ENCODE results near the gene PRRG4. TPM values are rescaled to one million over a fixed set of nuclear protein-coding genes. Genes with fewer than 3 reads are reported as not detected.
"Not testable (repeated sequence)": the region's sequence is repeated elsewhere in the genome, so short reads cannot be mapped to it uniquely, and the experiment has no call there.

The PRRG4 gene
- total RNA-seq, 1 donor from 2014 or later: 3.0 TPM

- intact Hi-C loops (cut with DNase I): no loop called here
- H3K27ac ChIP-seq: no peak overlapping the region
- no peak for TF ChIP-seq CTCF (IDR thresholded peaks at IDR 0.05)
Observed at GRCh38 chr11:32821917-32822560, 7.7 kb upstream of the PRRG4 start.

GRCh38 chr11:32823617-32824016 is 6.1 kb upstream of the PRRG4 start:
- intact Hi-C loops (cut with DNase I); H3K4me3 ChIP-seq; H3K36me3 ChIP-seq; H3K9me3 ChIP-seq; H3K27me3 ChIP-seq; H3K27ac ChIP-seq; DNase-seq (ENCODE audit: low spot score in 2 of 2); H3K4me1 ChIP-seq: not testable (repeated sequence)

More at GRCh38 chr11:32821917-32822560, 7.7 kb upstream of the PRRG4 start:
- no peaks in the 10 kb centered on the region for H3K27me3 ChIP-seq
- H3K4me1 ChIP-seq: no peaks in the 10 kb centered on the region
- no peaks in the 10 kb centered on the region for H3K9me3 ChIP-seq
- no peak for DNase-seq (ENCODE audit: low spot score in 2 of 2)
- H3K4me3 ChIP-seq: no peak overlapping the region
- no peaks in the 10 kb centered on the region for H3K36me3 ChIP-seq

DNA sequence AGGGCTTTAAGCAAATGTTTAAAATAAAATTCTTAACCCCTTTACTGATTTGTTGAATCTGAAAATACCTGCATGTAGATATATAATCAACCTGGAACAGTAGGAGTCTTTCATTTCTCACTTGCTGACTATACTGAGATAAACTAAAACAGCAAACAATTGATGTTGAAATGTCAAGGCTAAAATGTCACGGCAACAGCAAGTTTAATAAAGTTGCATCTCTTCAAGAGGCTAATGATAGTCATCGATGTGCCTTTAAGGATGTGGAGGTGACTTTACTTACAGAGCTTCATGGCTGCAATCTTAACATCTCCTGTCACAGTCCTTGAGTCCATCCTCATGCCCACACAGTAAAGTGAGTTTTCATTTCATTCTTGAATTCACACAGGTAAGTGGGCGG is 3.6 kb upstream of the PRRG4 start:
- DNase-seq (ENCODE audit: low spot score in 2 of 2): no peak
- Histone ChIP-seq H3K27ac (no peak overlapping the region), H3K4me1 (peaks cover 0 to 2% of the 10 kb centered on the region in 2 donors), H3K36me3 (no peaks in the 10 kb centered on the region), H3K4me3 (no peak overlapping the region), H3K9me3 (no peaks in the 10 kb centered on the region), H3K27me3 (no peaks in the 10 kb centered on the region)
- TF ChIP-seq CTCF (IDR thresholded peaks at IDR 0.05): no peak
- intact Hi-C loops (cut with DNase I): loop anchor here (5.0 kb wide), 1 partner anchor 891 kb away; no protein-coding TSS in a partner anchor

DNA sequence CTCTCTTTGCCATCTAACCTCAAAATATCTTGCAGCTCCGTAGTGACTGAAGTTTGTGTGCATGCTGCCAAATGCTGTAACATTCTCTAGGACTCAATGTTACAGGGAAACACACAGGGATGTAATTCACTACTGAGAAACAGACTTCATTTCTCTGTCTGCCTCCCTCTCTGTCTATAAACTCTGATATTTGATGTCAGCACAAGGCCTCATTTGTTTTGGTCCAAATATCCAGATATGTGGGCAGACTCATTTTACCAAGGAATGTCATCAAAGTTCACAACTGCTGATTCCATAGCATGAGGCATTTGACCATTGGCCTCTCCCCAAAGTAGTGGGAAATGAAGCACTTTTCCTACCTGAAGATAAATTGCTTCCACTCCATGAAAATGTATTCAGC is 2.5 kb upstream of the PRRG4 start:
- no peak overlapping the region for H3K27ac ChIP-seq

DNA sequence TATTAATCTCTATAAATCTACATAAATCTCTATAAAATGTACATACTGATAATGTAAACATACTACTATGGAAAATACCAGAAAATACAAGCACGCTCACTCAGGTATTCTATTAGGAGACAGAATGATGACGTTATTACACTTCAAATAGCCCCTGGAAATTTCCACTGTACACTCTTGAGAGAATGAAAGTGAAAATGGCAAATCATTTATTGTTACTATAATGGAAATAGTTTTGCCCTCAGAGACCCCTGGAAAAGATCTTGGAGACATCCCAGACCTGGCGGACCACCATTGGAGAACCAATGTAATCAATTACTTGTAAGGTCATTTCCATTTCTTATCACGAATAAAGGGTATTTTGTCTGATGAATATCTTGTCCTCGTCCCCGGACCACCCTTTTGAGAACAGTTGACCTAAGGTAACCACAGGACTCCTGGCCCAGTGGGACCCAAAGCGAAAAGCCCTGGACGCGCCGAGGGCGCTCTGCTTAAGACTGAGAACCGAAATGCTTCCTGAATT is 509 bp upstream of the PRRG4 start:
- TF ChIP-seq CTCF (IDR thresholded peaks at IDR 0.05): no peak
- no peaks in the 10 kb centered on the region for H3K9me3 ChIP-seq
- peaks cover 0 to 2% of the 10 kb centered on the region in 2 donors for H3K4me1 ChIP-seq
- intact Hi-C loops (cut with DNase I): loop anchor here (5.0 kb wide), 1 partner anchor 888 kb away; no protein-coding TSS in a partner anchor
- H3K36me3 ChIP-seq: no peaks in the 10 kb centered on the region
- no peaks in the 10 kb centered on the region for H3K27me3 ChIP-seq
- peak overlapping the region; percentile 43 to 65 for H3K4me3 ChIP-seq
- DNase-seq (ENCODE audit: low spot score in 2 of 2): peak in 1 of 2 donors; percentile 75
- H3K27ac ChIP-seq: no peak overlapping the region

More for the DNA sequence above, 2.5 kb upstream of the PRRG4 start:
- TF ChIP-seq CTCF (IDR thresholded peaks at IDR 0.05): no peak
- intact Hi-C loops (cut with DNase I): loop anchor here (5.0 kb wide), 1 partner anchor 890 kb away; no protein-coding TSS in a partner anchor
- Histone ChIP-seq H3K27me3 (no peaks in the 10 kb centered on the region), H3K9me3 (no peaks in the 10 kb centered on the region), H3K4me3 (no peak overlapping the region), H3K36me3 (no peaks in the 10 kb centered on the region), H3K4me1 (peaks cover 0 to 2% of the 10 kb centered on the region in 2 donors)
- no peak for DNase-seq (ENCODE audit: low spot score in 2 of 2)

DNA sequence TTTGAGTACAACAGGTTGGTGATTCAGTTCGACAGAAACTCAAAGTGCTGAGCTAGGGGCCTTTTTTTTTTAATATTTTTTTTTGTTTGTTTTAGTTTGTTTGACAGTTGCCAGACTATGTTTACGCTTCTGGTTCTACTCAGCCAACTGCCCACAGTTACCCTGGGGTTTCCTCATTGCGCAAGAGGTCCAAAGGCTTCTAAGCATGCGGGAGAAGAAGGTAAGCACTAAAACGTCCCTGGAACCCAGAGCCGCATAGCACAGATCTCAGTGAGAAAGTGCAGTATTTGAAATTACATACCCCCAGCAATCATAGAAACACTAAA is 649 bp downstream of the PRRG4 start:
- Histone ChIP-seq H3K36me3 (no peaks in the 10 kb centered on the region), H3K27me3 (no peaks in the 10 kb centered on the region), H3K4me1 (peaks cover 0 to 2% of the 10 kb centered on the region in 2 donors), H3K4me3 (peak overlapping the region; percentile 43 to 65), H3K27ac (no peak overlapping the region), H3K9me3 (no peaks in the 10 kb centered on the region)
- intact Hi-C loops (cut with DNase I): no loop called here
- no peak for DNase-seq (ENCODE audit: low spot score in 2 of 2)
- TF ChIP-seq CTCF (IDR thresholded peaks at IDR 0.05): no peak

Measured in ascending aorta (tissue), 2 donors.